ENCODE measurements around the gene VSIG4. TPM values are rescaled to one million over a fixed set of nuclear protein-coding genes. Genes with fewer than 3 reads are reported as not detected.

The VSIG4 gene
- total and polyA plus RNA-seq, 10 of the 15 experiments (the other 5 are each of a cell fraction or from before 2014, with no cell fraction given), result 0.05 to 0.36 TPM; not detected in 8

DNA sequence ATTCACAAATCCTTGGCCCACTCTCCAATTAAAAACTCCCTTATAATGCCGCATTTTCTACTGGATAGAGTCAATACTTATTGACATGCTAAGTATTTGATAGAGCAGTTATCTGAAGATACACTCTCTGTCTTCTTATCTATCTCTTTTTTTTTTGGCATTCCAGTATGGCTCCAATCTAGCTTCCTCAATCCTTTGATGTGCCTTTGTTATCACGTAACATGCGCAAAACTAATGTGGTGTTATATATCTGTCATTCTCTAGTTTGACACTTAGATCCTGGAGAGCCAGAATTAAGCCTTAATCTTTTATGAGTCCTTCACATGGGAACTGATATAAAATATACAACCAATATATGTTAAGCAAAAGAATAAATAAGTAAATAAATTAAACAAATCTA lies 54.7 kb downstream of the VSIG4 start:
- Histone ChIP-seq H3K27ac (ENCODE audit: control insufficient read depth, insufficient read depth) (no peak overlapping the region), H3K36me3 (ENCODE audit: control insufficient read depth in 2 of 2, insufficient read depth in 2 of 2, low read length in 1 of 2) (no peaks in the 10 kb centered on the region), H3K9me3 (replicated peaks; ENCODE audit: control insufficient read depth, insufficient read depth, low read length) (no peaks in the 10 kb centered on the region), H3K27me3 (replicated peaks in 1 of 2; ENCODE audit: control insufficient read depth in 2 of 2, insufficient read depth in 2 of 2, low read length in 1 of 2) (no peaks in the 10 kb centered on the region), H3K4me2 (ENCODE audit: control insufficient read depth, insufficient read depth) (no peak overlapping the region), H2AFZ (ENCODE audit: control insufficient read depth, low read depth, low read length) (no peak overlapping the region), H3K4me3 (no peak overlapping the region), H3K4me1 (ENCODE audit: control insufficient read depth, insufficient read depth, low read length) (no peaks in the 10 kb centered on the region), H3K9ac (ENCODE audit: control insufficient read depth, insufficient read depth, low read length) (no peak overlapping the region), H3K79me2 (ENCODE audit: control insufficient read depth, insufficient read depth, low read length) (no peaks in the 10 kb centered on the region), H4K20me1 (ENCODE audit: control insufficient read depth, insufficient read depth) (no peaks in the 10 kb centered on the region)
- ChIA-PET SMC1A (ENCODE audit: uncharacterized antibody, unreplicated experiment) (interaction anchor here (1.0 to 2.2 kb wide), 5 partner anchors 10 to 389 kb away, joined by 3 to 17 read pairs (median 5); no protein-coding TSS in a partner anchor), RAD21 (ENCODE audit: unreplicated experiment) (interaction anchor here (2.2 to 3.2 kb wide), 2 partner anchors 263 to 389 kb away, joined by 8 to 9 read pairs; no protein-coding TSS in a partner anchor), CTCF (no interaction called here), POLR2A (no interaction called here)
- DNase-seq (ENCODE audit: low read depth, low spot score) (no peak), ATAC-seq (no peak), FAIRE-seq (no peak)
- no peak for TF ChIP-seq FOXM1 (IDR thresholded peaks at IDR 0.05; ENCODE audit: low read depth, low read length)
- TF ChIP-seq CREB1 (IDR thresholded peaks at IDR 0.05; ENCODE audit: low read depth), result no peak
- TF ChIP-seq ESRRA (IDR thresholded peaks at IDR 0.05; ENCODE audit: low read length), result no peak
- TF ChIP-seq RB1 (IDR thresholded peaks at IDR 0.05; ENCODE audit: borderline replicate concordance), result no peak
- no peak for TF ChIP-seq CHD4 (IDR thresholded peaks at IDR 0.05)
- no peak for TF ChIP-seq HDAC2 (IDR thresholded peaks at IDR 0.05)
- no peak for TF ChIP-seq TBL1XR1 (IDR thresholded peaks at IDR 0.05; ENCODE audit: low read depth, low read length)
- no peak for TF ChIP-seq FOXK2 (IDR thresholded peaks at IDR 0.05)
- TF ChIP-seq ZBTB33 (IDR thresholded peaks at IDR 0.05), result no peak
- TF ChIP-seq MLLT1 (IDR thresholded peaks at IDR 0.05), result no peak
- TF ChIP-seq, protein P1, sequence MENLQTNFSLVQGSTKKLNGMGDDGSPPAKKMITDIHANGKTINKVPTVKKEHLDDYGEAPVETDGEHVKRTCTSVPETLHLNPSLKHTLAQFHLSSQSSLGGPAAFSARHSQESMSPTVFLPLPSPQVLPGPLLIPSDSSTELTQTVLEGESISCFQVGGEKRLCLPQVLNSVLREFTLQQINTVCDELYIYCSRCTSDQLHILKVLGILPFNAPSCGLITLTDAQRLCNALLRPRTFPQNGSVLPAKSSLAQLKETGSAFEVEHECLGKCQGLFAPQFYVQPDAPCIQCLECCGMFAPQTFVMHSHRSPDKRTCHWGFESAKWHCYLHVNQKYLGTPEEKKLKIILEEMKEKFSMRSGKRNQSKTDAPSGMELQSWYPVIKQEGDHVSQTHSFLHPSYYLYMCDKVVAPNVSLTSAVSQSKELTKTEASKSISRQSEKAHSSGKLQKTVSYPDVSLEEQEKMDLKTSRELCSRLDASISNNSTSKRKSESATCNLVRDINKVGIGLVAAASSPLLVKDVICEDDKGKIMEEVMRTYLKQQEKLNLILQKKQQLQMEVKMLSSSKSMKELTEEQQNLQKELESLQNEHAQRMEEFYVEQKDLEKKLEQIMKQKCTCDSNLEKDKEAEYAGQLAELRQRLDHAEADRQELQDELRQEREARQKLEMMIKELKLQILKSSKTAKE (IDR thresholded peaks at IDR 0.05; ENCODE audit: low read depth, poor library complexity, severe bottlenecking), result no peak
- TF ChIP-seq KLF5 (IDR thresholded peaks at IDR 0.05; ENCODE audit: partially characterized antibody), result no peak
- no peak for TF ChIP-seq SIX5 (IDR thresholded peaks at IDR 0.05; ENCODE audit: low read depth, low read length, severe bottlenecking)
- TF ChIP-seq, protein P2, sequence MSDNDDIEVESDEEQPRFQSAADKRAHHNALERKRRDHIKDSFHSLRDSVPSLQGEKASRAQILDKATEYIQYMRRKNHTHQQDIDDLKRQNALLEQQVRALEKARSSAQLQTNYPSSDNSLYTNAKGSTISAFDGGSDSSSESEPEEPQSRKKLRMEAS (IDR thresholded peaks at IDR 0.05; ENCODE audit: low read depth, low read length), result no peak
- TF ChIP-seq DPF2 (IDR thresholded peaks at IDR 0.05), result no peak
- 94% methylated on average over 3 of the region's 3 CpGs for WGBS (ENCODE audit: insufficient coverage, insufficient replicate concordance, low lambda C conversion rate, missing lambda C conversion rate)
- intact Hi-C loops (cut with micrococcal nuclease; ENCODE audit: unreplicated experiment), result loop anchor here (5.0 kb wide), 1 partner anchor 422 kb away; no protein-coding TSS in a partner anchor
- BruUV-seq (replicated peaks), result no TSS peak
- in situ Hi-C loops (cut with MboI), result no loop called here

Data from GM12878 (cell line).